HEK293T (cell line): Measurements from ENCODE around the gene CARS2.

Experiments used
- CTCF ChIA-PET: fragments of 350-600 bp; formaldehyde crosslinking; extraction: SDS; loops from one replicate; lab custom pipeline; 2021; ENCODE audit warnings: antibody characterized with exemption, inconsistent platforms; lab: Yijun Ruan, JAX
- POLR2A ChIA-PET: fragments of 350-600 bp; formaldehyde crosslinking; extraction: SDS; loops from one replicate; lab custom pipeline; 2020; ENCODE audit warnings: antibody characterized with exemption, inconsistent platforms; lab: Yijun Ruan, JAX
- DNase-seq: peaks from one replicate; pipeline ENCODE4 v3.0.0; 2012; ENCODE audit warnings: mixed read lengths; ENCODE audit errors: extremely low spot score
- ARNT ChIP-seq: fragments of 450-650 bp; IDR thresholded peaks from 2 replicates; pipeline ENCODE4 v1.6.1; 2017; ENCODE audit warnings: mild to moderate bottlenecking
- BHLHE40 ChIP-seq: fragments of 450-650 bp; IDR thresholded peaks from 2 replicates; pipeline ENCODE4 v1.6.1; 2016; ENCODE audit warnings: mild to moderate bottlenecking, moderate library complexity, borderline replicate concordance
- CTBP1 ChIP-seq: fragments of 450-650 bp; IDR thresholded peaks from 2 replicates; pipeline ENCODE4 v1.6.1; 2016; ENCODE audit warnings: borderline replicate concordance
- ELF4 ChIP-seq: fragments of 450-650 bp; IDR thresholded peaks from 2 replicates; pipeline ENCODE4 v1.6.1; 2017; ENCODE audit warnings: antibody characterized with exemption
- FOXA1 ChIP-seq: fragments of 450-650 bp; IDR thresholded peaks from 2 replicates; pipeline ENCODE4 v1.6.1; 2016; ENCODE audit warnings: mild to moderate bottlenecking
- FOXK2 ChIP-seq: fragments of 450-650 bp; IDR thresholded peaks from 2 replicates; pipeline ENCODE4 v1.6.1; 2016; ENCODE audit warnings: mild to moderate bottlenecking
- FOXM1 ChIP-seq: fragments of 450-650 bp; IDR thresholded peaks from 2 replicates; pipeline ENCODE4 v1.6.1; 2017; ENCODE audit warnings: mild to moderate bottlenecking, borderline replicate concordance
- HDGF ChIP-seq: fragments of 450-650 bp; IDR thresholded peaks from 2 replicates; pipeline ENCODE4 v1.6.1; 2017; ENCODE audit warnings: antibody characterized with exemption, borderline replicate concordance
- L3MBTL2 ChIP-seq: fragments of 450-650 bp; conservative IDR thresholded peaks from 2 replicates; pipeline ENCODE4 v1.6.1; 2016; ENCODE audit warnings: mild to moderate bottlenecking
- LEF1 ChIP-seq: fragments of 450-650 bp; IDR thresholded peaks from 2 replicates; pipeline ENCODE4 v1.6.1; 2017; ENCODE audit warnings: mild to moderate bottlenecking, borderline replicate concordance
- NFRKB ChIP-seq: fragments of 450-650 bp; IDR thresholded peaks from 2 replicates; pipeline ENCODE4 v1.6.1; 2016; ENCODE audit warnings: mild to moderate bottlenecking, moderate library complexity
- PKNOX1 ChIP-seq: fragments of 450-650 bp; IDR thresholded peaks from 2 replicates; pipeline ENCODE4 v1.6.1; 2016
- SP1 ChIP-seq: fragments of 450-650 bp; IDR thresholded peaks from 2 replicates; pipeline ENCODE4 v1.6.1; 2017
- SUZ12 ChIP-seq: fragments of 450-650 bp; IDR thresholded peaks from 2 replicates; pipeline ENCODE4 v1.6.1; 2016; ENCODE audit warnings: mild to moderate bottlenecking
- TARDBP ChIP-seq: fragments of 450-650 bp; IDR thresholded peaks from 2 replicates; pipeline ENCODE4 v1.6.1; 2016
- ZNF384 ChIP-seq: fragments of 450-650 bp; IDR thresholded peaks from 2 replicates; pipeline ENCODE4 v1.6.1; 2016

The CARS2 gene

GRCh38 chr13:110629735-110630134, 76.2 kb downstream of the CARS2 start:
- TF ChIP-seq BHLHE40 = no peak
- no peak for DNase-seq
- POLR2A ChIA-PET = no interaction called here
- CTCF ChIA-PET = no interaction called here

GRCh38 chr13:110628952-110629701, 76.8 kb downstream of the CARS2 start:
- ChIA-PET POLR2A (no interaction called here), CTCF (interaction anchor here (0.7 kb wide), 1 partner anchor 35 kb away, joined by 3 read pairs; no protein-coding TSS in a partner anchor)
- no peak for DNase-seq
- TF ChIP-seq FOXA1 = no peak
- TF ChIP-seq FOXM1 = no peak
- TF ChIP-seq BHLHE40 = no peak
- TF ChIP-seq PKNOX1 = no peak
- no peak for TF ChIP-seq FOXK2
- no peak for TF ChIP-seq LEF1
- TF ChIP-seq ARNT = no peak
- TF ChIP-seq TARDBP = no peak
- no peak for TF ChIP-seq NFRKB
- TF ChIP-seq SUZ12 = no peak
- no peak for TF ChIP-seq L3MBTL2
- TF ChIP-seq ZNF384 = no peak
- TF ChIP-seq CTBP1 = no peak
- no peak for TF ChIP-seq HDGF
- TF ChIP-seq ELF4 = no peak
- no peak for TF ChIP-seq SP1

- ChIA-PET POLR2A (no interaction called here), CTCF (interaction anchor here (0.7 kb wide), 1 partner anchor 35 kb away, joined by 3 read pairs; no protein-coding TSS in a partner anchor)
- TF ChIP-seq SP1 = no peak
- TF ChIP-seq NFRKB = no peak
- no peak for DNase-seq
Observed at GRCh38 chr13:110628477-110628793, 77.5 kb downstream of the CARS2 start.

GRCh38 chr13:110627761-110628476, 78.0 kb downstream of the CARS2 start:
- DNase-seq = no peak
- TF ChIP-seq PKNOX1 (no peak), SP1 (no peak), TARDBP (no peak), CTBP1 (no peak), FOXK2 (no peak), L3MBTL2 (no peak), HDGF (no peak), SUZ12 (no peak), NFRKB (no peak), LEF1 (no peak), FOXM1 (no peak), ELF4 (no peak), FOXA1 (no peak), ARNT (no peak)
- POLR2A ChIA-PET = no interaction called here
- CTCF ChIA-PET = interaction anchor here (0.7 kb wide), 1 partner anchor 34 kb away, joined by 3 read pairs; no protein-coding TSS in a partner anchor

GRCh38 chr13:110627351-110627750, 78.6 kb downstream of the CARS2 start:
- ChIA-PET POLR2A (no interaction called here), CTCF (no interaction called here)
- no peak for TF ChIP-seq TARDBP
- no peak for TF ChIP-seq CTBP1
- no peak for TF ChIP-seq FOXM1
- no peak for TF ChIP-seq SP1
- TF ChIP-seq FOXK2 = no peak
- no peak for TF ChIP-seq ARNT
- TF ChIP-seq NFRKB = no peak
- DNase-seq = no peak

- CTCF ChIA-PET = no interaction called here
- TF ChIP-seq NFRKB (no peak), SP1 (no peak), FOXK2 (no peak), ELF4 (no peak), CTBP1 (no peak), LEF1 (no peak), PKNOX1 (no peak), HDGF (no peak)
- POLR2A ChIA-PET = no interaction called here
- DNase-seq = no peak
Observed at GRCh38 chr13:110626521-110626920, 79.4 kb downstream of the CARS2 start.
